ENCODE measurements around the gene BAIAP2L2.

The BAIAP2L2 gene

DNA sequence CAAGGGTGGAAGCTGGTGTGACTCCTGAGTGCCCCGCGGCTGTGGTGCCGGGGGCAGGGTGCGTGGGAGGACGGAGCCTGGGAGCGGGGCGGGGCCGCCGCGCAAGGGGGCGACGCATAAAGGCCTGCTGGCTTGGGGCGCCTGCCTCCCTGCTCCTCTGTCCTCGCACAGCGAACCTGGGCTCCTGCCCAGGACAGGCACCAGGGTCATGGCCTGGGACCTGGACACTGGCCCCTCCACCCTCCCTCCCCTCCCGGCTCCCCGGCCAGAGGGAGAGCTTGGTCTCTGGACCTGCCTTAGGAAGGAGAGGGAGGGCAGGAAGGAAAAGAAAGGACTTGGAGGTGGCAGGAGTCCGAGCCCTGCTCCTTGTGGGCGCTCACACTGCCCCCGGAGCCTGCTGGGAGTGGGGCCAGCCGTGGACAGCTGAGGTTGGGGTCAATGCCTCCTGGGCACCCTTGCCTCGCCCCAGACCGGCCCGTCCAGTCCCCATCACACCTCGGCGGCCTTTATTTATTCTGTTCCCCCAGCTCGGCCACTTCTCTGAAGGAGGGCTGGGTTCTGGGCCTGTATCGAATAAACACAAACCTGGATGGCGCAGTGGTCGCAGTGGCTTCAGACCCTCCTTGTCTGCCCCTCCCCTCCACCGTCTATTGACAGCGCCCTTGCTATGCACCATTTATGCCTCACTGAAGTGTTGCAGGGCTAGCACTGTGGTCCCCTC lies 35.2 kb downstream of the BAIAP2L2 start:
- H3K27me3 ChIP-seq (replicated peaks; ENCODE audit: control insufficient read depth, insufficient read depth, low read length), result no peaks in the 10 kb centered on the region; the same call in 1 of the 2 replicates
- TF ChIP-seq, protein P1, sequence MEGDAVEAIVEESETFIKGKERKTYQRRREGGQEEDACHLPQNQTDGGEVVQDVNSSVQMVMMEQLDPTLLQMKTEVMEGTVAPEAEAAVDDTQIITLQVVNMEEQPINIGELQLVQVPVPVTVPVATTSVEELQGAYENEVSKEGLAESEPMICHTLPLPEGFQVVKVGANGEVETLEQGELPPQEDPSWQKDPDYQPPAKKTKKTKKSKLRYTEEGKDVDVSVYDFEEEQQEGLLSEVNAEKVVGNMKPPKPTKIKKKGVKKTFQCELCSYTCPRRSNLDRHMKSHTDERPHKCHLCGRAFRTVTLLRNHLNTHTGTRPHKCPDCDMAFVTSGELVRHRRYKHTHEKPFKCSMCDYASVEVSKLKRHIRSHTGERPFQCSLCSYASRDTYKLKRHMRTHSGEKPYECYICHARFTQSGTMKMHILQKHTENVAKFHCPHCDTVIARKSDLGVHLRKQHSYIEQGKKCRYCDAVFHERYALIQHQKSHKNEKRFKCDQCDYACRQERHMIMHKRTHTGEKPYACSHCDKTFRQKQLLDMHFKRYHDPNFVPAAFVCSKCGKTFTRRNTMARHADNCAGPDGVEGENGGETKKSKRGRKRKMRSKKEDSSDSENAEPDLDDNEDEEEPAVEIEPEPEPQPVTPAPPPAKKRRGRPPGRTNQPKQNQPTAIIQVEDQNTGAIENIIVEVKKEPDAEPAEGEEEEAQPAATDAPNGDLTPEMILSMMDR (IDR thresholded peaks at IDR 0.05; ENCODE audit: insufficient read depth, low read length, poor library complexity, severe bottlenecking), result no peak
- no peak for DNase-seq (ENCODE audit: extremely low read depth, insufficient read length)
- peaks cover 8% of the 10 kb centered on the region for H3K36me3 ChIP-seq (ENCODE audit: control insufficient read depth, insufficient read depth, low read length)
- no peak overlapping the region for H3K4me3 ChIP-seq (replicated peaks; ENCODE audit: low read depth, low read length)

DNA sequence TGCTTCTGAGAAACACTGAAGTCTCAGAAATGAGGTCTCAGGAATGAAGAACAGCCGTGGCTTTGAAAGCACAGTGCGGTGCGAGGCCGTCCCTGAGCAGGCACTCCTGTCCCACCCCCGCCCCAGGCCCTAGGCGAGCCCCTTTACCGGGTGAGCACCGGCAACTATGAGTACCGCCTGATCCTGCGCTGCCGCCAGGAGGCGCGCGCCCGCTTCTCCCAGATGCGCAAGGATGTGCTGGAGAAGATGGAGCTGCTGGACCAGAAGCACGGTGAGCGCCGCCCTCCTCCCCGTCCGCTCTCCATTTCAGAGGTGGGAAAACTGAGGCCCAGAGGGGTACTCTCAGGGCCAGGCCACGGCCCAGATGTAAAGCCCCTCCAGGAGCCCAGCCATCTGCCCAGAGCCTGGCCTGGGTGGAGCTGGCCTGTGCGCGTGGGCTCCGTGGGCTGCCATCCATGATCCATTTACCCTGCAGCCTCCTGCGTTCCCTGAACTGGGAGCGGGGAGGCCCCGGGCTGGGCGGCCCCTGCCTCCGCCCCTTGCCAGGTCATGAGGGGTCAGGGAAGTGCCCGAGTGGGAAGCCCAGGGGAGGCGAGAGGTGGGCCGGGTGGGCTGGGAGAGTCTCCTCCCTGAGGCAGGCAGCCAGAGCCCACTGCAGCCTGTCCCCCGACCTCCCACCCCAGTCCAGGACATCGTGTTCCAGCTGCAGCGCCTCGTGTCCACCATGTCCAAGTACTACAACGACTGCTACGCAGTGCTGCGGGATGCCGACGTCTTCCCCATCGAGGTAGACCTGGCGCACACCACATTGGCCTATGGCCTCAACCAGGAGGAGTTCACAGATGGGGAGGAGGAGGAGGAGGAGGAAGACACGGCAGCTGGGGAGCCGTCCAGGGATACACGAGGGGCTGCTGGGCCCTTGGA lies 36.0 kb downstream of the BAIAP2L2 start:
- DNase-seq (ENCODE audit: extremely low read depth, insufficient read length), result no peak
- peaks cover 9% of the 10 kb centered on the region for H3K36me3 ChIP-seq (ENCODE audit: control insufficient read depth, insufficient read depth, low read length)
- TF ChIP-seq, protein P1 (IDR thresholded peaks at IDR 0.05; ENCODE audit: insufficient read depth, low read length, poor library complexity, severe bottlenecking), result no peak

DNA sequence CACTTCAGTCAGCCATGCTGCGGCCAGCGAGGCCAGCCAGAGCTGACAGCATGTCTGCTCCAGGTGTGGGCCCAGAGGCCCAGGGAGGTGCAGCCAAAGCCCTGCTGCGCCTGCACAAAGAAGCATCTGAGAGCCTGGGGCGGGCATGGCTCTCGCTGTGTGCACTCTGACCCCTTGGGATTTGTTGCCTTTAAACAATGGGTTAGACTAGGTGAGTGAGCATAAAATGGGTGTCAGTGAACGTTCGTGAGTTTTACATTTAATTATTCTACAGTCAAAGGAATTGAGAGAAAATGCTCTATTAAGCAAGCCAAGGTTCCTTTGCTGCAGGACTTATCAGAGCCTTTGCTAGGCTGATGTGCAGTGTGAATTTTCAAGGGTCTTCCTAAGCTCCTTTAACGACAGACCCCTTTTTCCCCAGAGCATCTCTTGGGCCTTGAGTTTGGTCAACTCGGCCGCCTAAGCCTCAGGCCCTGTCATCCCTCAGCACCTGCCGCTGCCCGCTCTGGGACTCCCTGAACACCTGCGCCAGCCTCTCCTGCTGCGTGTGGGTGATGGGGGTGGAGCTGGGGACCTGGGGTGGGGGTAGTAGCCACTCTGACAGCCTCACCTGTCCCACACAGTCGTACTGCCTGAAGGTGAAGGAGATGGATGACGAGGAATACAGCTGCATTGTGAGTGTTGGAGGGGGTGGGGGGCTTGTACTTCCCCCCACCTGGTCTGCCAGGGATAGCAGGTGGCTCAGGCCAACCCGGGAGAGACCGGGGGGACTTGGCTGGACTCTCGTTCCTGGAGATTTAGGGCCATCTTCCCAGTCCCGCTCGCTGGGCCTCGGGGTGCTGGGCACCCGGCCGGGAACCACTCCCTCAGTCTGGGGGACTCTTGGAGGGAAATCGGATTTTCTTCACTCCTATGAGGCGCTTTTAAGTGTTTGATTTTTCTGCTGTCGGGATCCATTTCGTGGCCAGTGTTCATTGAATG lies 37.0 kb downstream of the BAIAP2L2 start:
- H3K36me3 ChIP-seq (ENCODE audit: control insufficient read depth, insufficient read depth, low read length), result peaks cover 13% of the 10 kb centered on the region
- H3K4me3 ChIP-seq (replicated peaks; ENCODE audit: low read depth, low read length), result no peak overlapping the region
- no peaks in the 10 kb centered on the region for H3K27me3 ChIP-seq (replicated peaks; ENCODE audit: control insufficient read depth, insufficient read depth, low read length)
- TF ChIP-seq, protein P1 (IDR thresholded peaks at IDR 0.05; ENCODE audit: insufficient read depth, low read length, poor library complexity, severe bottlenecking), result no peak
- no peak for DNase-seq (ENCODE audit: extremely low read depth, insufficient read length)

More for the DNA sequence above, 36.0 kb downstream of the BAIAP2L2 start:
- H3K4me3 ChIP-seq (replicated peaks; ENCODE audit: low read depth, low read length), result no peak overlapping the region
- H3K27me3 ChIP-seq (replicated peaks; ENCODE audit: control insufficient read depth, insufficient read depth, low read length), result no peaks in the 10 kb centered on the region

DNA sequence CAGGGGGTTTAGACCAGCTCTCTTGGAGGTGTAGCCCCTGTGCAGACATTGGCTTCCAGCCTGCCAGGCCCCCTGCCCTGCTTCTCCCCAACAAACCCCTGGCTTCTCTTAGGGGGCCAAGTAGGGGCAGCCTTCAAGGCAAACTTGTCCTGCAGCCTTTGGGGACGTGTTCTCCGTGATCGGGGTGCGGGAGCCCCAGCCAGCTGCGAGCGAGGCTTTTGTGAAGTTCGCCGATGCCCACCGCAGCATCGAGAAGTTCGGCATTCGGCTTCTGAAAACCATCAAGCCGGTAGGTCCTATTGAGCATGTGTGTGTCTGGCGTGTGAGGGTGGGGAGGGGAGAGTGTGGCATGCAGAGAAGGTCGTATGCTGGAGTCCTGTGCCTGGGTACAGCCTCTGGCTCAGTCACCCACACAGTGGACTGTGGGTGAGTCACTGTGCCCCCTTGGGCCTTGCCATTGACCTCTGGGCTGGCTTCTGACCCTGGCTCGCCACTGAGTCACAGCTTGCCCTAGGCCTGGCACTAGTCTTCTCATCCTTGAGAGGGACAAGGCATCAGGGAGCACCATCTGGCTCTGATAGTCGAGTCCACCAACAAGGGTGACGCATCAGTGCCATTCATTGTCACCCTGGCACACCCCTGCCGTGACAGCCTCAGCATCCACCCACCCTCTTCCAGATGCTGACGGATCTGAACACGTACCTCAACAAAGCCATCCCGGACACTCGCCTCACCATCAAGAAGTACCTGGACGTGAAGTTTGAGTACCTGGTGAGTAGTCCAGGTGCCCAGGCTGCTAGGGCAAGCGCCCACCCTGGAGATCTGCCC lies 37.9 kb downstream of the BAIAP2L2 start:
- peaks cover 15% of the 10 kb centered on the region for H3K36me3 ChIP-seq (ENCODE audit: control insufficient read depth, insufficient read depth, low read length)
- DNase-seq (ENCODE audit: extremely low read depth, insufficient read length), result no peak
- no peaks in the 10 kb centered on the region for H3K27me3 ChIP-seq (replicated peaks; ENCODE audit: control insufficient read depth, insufficient read depth, low read length)
- TF ChIP-seq, protein P1 (IDR thresholded peaks at IDR 0.05; ENCODE audit: insufficient read depth, low read length, poor library complexity, severe bottlenecking), result no peak
- H3K4me3 ChIP-seq (replicated peaks; ENCODE audit: low read depth, low read length), result no peak overlapping the region
